HUES6 (cell line): ENCODE measurements around the gene CDH9.

Source experiments
- H3K27ac ChIP-seq: 2 replicates; pipeline ENCODE4 v1.7.0; 2013; ENCODE audit warnings: low read depth, mild to moderate bottlenecking, low read length, inconsistent platforms
- H3K27me3 ChIP-seq: 2 replicates; pipeline ENCODE4 v1.6.1; 2013; ENCODE audit warnings: low read length; ENCODE audit not compliant: control insufficient read depth, insufficient read depth
- H3K36me3 ChIP-seq: 2 replicates; pipeline ENCODE4 v1.6.1; 2013; ENCODE audit warnings: low read length; ENCODE audit not compliant: control insufficient read depth, insufficient read depth
- H3K4me1 ChIP-seq: 2 replicates; pipeline ENCODE4 v1.6.1; 2013; ENCODE audit warnings: low read length; ENCODE audit not compliant: control insufficient read depth, insufficient read depth
- H3K4me3 ChIP-seq: 2 replicates; pipeline ENCODE4 v1.5.1; 2013; ENCODE audit warnings: low read depth, low read length
- H3K9ac ChIP-seq: one replicate; pipeline ENCODE4 v1.6.1; 2013; ENCODE audit warnings: mild to moderate bottlenecking, low read length
- H3K9me3 ChIP-seq: 2 replicates; pipeline ENCODE4 v1.6.1; 2013; ENCODE audit warnings: low read depth, low read length; ENCODE audit not compliant: control insufficient read depth, insufficient read depth

The CDH9 gene, protein sequence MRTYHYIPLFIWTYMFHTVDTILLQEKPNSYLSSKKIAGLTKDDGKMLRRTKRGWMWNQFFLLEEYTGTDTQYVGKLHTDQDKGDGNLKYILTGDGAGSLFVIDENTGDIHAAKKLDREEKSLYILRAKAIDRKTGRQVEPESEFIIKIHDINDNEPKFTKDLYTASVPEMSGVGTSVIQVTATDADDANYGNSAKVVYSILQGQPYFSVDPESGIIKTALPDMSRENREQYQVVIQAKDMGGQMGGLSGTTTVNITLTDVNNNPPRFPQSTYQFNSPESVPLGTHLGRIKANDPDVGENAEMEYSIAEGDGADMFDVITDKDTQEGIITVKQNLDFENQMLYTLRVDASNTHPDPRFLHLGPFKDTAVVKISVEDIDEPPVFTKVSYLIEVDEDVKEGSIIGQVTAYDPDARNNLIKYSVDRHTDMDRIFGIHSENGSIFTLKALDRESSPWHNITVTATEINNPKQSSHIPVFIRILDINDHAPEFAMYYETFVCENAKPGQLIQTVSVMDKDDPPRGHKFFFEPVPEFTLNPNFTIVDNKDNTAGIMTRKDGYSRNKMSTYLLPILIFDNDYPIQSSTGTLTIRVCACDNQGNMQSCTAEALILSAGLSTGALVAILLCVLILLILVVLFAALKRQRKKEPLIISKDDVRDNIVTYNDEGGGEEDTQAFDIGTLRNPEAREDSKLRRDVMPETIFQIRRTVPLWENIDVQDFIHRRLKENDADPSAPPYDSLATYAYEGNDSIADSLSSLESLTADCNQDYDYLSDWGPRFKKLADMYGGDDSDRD

GRCh38 chr5:27038476-27038875, at the start of gene CDH9:
Gene CDH9, minus strand, starts transcription at chr5:27038586. Its CDS starts 50,253 bp downstream, at chr5:26988333.
- Histone ChIP-seq H3K4me1 (peaks cover 11% of the 10 kb centered on the region; the same call in 1 of the 2 replicates), H3K9ac (no peak within 1 kb of the TSS), H3K9me3 (no peaks in the 10 kb centered on the region), H3K4me3 (peak within 1 kb of the TSS; percentile 37), H3K27ac (no peak within 1 kb of the TSS), H3K36me3 (no peaks in the 10 kb centered on the region), H3K27me3 (no peaks in the 10 kb centered on the region)

DNA sequence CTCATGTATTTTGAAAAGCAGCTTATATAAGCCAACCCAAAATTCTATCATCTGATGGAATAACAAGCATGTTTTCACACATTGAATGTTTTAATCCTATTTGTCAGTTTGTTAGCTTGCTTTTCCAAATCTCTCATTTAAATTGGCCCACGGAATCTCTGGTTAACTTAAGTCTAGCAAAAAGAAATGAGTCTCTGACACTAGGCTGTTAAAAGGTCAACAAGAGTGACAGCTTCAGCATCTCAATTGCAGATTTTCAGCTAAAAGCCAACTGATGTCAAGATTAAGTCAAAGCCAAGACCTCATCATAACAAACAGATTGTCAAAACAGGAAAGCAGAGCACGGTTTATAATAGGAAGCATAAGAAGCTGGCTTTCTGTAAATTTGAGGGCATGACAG, 49.4 kb upstream of the CDH9 start:
- no peak overlapping the region for H3K27ac ChIP-seq
- no peaks in the 10 kb centered on the region for H3K36me3 ChIP-seq
- H3K27me3 ChIP-seq: no peaks in the 10 kb centered on the region
- no peak overlapping the region for H3K9ac ChIP-seq
- no peaks in the 10 kb centered on the region for H3K9me3 ChIP-seq
- H3K4me3 ChIP-seq: no peak overlapping the region
- peaks cover 21% of the 10 kb centered on the region for H3K4me1 ChIP-seq

DNA sequence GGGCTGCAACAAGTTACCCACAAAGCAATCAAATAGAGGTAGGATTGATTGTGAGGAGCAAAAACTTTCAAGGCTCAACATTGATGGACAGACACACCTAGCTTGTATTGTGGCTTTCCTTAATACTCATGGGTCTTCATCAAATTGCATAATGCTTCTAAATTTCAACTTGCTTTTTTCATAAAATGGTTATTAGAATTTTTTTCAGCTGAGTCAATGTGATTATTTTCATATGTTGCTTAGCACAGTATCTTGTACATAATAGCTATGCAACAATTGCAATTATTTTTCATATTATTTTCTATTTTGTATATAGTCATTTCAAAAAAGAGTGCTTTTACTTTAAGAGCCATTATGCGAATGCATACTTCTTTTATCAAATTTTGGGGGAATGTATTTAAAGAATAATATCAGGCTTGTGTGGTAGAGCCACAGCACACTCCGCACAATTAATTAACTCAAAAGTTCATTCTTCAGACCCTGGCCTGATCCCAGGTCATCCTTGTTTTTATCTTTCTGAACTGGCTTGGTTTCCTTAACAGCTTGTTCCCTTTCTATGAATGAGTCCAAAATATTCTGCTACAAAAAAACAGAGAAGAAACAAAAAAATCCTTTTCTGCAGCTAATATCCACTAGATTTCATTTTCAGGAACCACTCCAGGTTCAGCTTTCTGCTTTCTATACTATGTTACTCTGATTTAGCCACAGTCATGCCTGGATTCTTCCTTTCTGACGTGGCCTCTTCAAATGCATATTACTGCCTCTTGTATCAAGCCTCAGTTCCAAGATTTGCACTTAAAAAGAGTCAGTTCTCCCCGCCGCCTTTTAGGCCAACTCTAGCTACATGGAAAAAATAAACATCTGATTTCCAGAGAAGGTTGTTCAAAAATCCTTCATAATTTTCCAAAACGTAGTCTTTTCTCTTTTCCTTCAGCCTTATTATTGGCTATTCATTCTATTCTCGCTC, 45.3 kb upstream of the CDH9 start:
- H3K27ac ChIP-seq: peak overlapping the region; percentile 85
- no peaks in the 10 kb centered on the region for H3K36me3 ChIP-seq
- no peaks in the 10 kb centered on the region for H3K27me3 ChIP-seq
- H3K4me3 ChIP-seq: 0 out of 2 replicates have a peak overlapping the region, but pooled peaks have one; percentile 21
- H3K4me1 ChIP-seq: peaks cover 21% of the 10 kb centered on the region
- no peak overlapping the region for H3K9ac ChIP-seq
- peaks cover 19% of the 10 kb centered on the region for H3K9me3 ChIP-seq

GRCh38 chr5:27080147-27080546, 41.8 kb upstream of the CDH9 start:
- H3K4me1 ChIP-seq: peaks cover 19% of the 10 kb centered on the region
- no peak overlapping the region for H3K9ac ChIP-seq
- no peak overlapping the region for H3K4me3 ChIP-seq
- H3K27ac ChIP-seq: no peak overlapping the region
- H3K9me3 ChIP-seq: peaks cover 19% of the 10 kb centered on the region
- no peaks in the 10 kb centered on the region for H3K36me3 ChIP-seq
- H3K27me3 ChIP-seq: no peaks in the 10 kb centered on the region

- no peak overlapping the region for H3K4me3 ChIP-seq
- H3K36me3 ChIP-seq: no peaks in the 10 kb centered on the region
- H3K9ac ChIP-seq: no peak overlapping the region
- H3K9me3 ChIP-seq: no peaks in the 10 kb centered on the region
- no peak overlapping the region for H3K27ac ChIP-seq
- 0 out of 2 replicates have a peak, but pooled peaks cover 5% of the 10 kb centered on the region for H3K4me1 ChIP-seq
- no peaks in the 10 kb centered on the region for H3K27me3 ChIP-seq
Measured at GRCh38 chr5:27062451-27062850, 24.1 kb upstream of the CDH9 start.

GRCh38 chr5:27048510-27048909, 10.1 kb upstream of the CDH9 start:
- Histone ChIP-seq H3K9ac (no peak overlapping the region), H3K4me1 (peaks cover 7% of the 10 kb centered on the region), H3K4me3 (no peak overlapping the region), H3K27me3 (no peaks in the 10 kb centered on the region), H3K36me3 (no peaks in the 10 kb centered on the region), H3K9me3 (no peaks in the 10 kb centered on the region), H3K27ac (no peak overlapping the region)

DNA sequence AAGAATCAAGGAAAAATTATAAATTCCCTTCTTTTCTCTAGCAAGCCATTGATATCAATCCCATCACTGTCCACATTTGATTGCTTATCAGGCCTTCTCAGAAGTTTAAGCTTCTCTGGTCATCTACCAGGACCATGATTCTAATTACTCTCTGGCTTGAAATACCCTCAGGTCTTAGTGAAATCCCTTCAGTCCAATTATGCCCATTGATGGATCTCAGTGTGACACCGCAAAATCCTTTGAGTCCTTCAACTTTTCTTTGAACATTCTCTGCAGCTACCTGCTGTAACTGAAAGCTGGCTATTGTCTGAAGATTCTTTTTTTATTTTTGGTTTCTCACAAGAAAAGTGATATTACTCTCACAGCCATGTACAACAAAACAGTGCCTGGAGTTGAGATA, 3.0 kb upstream of the CDH9 start:
- H3K27ac ChIP-seq: no peak overlapping the region
- H3K4me3 ChIP-seq: no peak overlapping the region
- peaks cover 9% of the 10 kb centered on the region; the same call in 1 of the 2 replicates for H3K4me1 ChIP-seq
- no peaks in the 10 kb centered on the region for H3K27me3 ChIP-seq
- H3K9me3 ChIP-seq: no peaks in the 10 kb centered on the region
- H3K9ac ChIP-seq: no peak overlapping the region
- H3K36me3 ChIP-seq: no peaks in the 10 kb centered on the region

- no peak overlapping the region for H3K27ac ChIP-seq
- H3K4me3 ChIP-seq: no peak overlapping the region
- no peaks in the 10 kb centered on the region for H3K36me3 ChIP-seq
- H3K27me3 ChIP-seq: no peaks in the 10 kb centered on the region
- H3K4me1 ChIP-seq: peaks cover 11% of the 10 kb centered on the region; the same call in 1 of the 2 replicates
- no peaks in the 10 kb centered on the region for H3K9me3 ChIP-seq
- no peak overlapping the region for H3K9ac ChIP-seq
Measured at GRCh38 chr5:27034565-27034964, 3.8 kb downstream of the CDH9 start.

DNA sequence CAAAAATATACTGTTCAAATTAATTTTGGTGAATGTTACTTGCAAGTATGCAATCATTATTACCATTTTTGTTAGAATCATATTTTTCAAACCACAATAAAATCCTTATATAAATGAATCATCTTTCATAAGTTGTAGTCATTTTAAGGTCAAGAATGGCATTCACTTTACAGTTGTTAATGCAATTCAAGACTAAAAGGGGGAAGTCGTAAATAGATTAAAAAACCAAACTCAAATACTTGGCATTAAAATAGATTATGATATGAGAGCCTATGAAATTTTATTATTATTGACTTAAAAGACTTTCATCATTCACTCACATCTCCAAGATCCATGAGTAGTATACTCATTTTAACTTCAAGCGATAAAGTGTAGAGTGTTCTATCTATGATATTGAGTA, 11.6 kb downstream of the CDH9 start:
- Histone ChIP-seq H3K27me3 (no peaks in the 10 kb centered on the region), H3K4me1 (no peaks in the 10 kb centered on the region)

DNA sequence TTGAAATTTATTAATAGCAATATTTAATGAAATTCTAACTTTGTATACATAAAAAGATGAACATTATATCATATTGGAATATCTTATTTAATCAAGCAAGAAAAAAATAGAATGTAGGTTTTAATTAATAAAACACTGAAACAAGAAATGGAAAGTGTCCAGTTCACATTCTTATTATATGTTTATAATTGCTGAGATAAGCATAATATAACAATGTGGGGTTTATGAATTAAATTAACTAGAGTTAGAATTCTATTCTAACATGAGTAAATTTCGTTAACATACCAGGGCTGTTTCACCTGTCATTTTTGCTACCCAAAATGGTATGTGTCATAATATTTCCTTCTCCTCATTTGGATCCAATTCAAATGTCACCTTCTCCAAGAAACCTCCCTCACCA, 12.3 kb downstream of the CDH9 start:
- no peak overlapping the region for H3K4me3 ChIP-seq
- no peak overlapping the region for H3K9ac ChIP-seq
- H3K36me3 ChIP-seq: no peaks in the 10 kb centered on the region
- no peaks in the 10 kb centered on the region for H3K4me1 ChIP-seq
- H3K27ac ChIP-seq: no peak overlapping the region
- H3K9me3 ChIP-seq: no peaks in the 10 kb centered on the region
- no peaks in the 10 kb centered on the region for H3K27me3 ChIP-seq

More for the DNA sequence above, 11.6 kb downstream of the CDH9 start:
- no peaks in the 10 kb centered on the region for H3K36me3 ChIP-seq
- H3K9ac ChIP-seq: no peak overlapping the region
- H3K9me3 ChIP-seq: no peaks in the 10 kb centered on the region
- no peak overlapping the region for H3K27ac ChIP-seq
- H3K4me3 ChIP-seq: no peak overlapping the region
